SU-DHL-6 (cell line): ENCODE measurements around the gene STEAP1.

Experiments
- H2AFZ ChIP-seq: fragments of 200-600 bp; sonication (generic); 2 replicates; pipeline ENCODE4 v1.6.1; 2014; ENCODE audit warnings: low read depth, mild to moderate bottlenecking, moderate library complexity, mixed read lengths, antibody characterized with exemption, low read length; ENCODE audit not compliant: severe bottlenecking
- H3F3A ChIP-seq: fragments of 200-600 bp; shearing (Covaris generic); 2 replicates; pipeline ENCODE4 v1.6.0; 2016; ENCODE audit warnings: antibody characterized with exemption, mild to moderate bottlenecking; ENCODE audit not compliant: insufficient read depth
- H3K27ac ChIP-seq: fragments of 200-600 bp; sonication (generic); 2 replicates; pipeline ENCODE4 v1.5.1; 2016; ENCODE audit warnings: low read depth, mild to moderate bottlenecking, low read length, moderate library complexity, mixed read lengths
- H3K27me3 ChIP-seq: fragments of 200-600 bp; sonication (generic), shearing (Covaris generic); 2 replicates; pipeline ENCODE4 v1.6.0; 2014; ENCODE audit warnings: mild to moderate bottlenecking, low read length
- H3K36me3 ChIP-seq: fragments of 200-600 bp; sonication (generic); 2 replicates; pipeline ENCODE4 v1.6.1; 2014; ENCODE audit warnings: mild to moderate bottlenecking, low read length, mixed read lengths
- H3K4me2 ChIP-seq: fragments of 300-600, 200-600 bp; shearing (Covaris generic), sonication (generic); 2 replicates; pipeline ENCODE4 v1.6.0; 2014; ENCODE audit warnings: low read length, low read depth, mild to moderate bottlenecking; ENCODE audit not compliant: poor library complexity, severe bottlenecking
- H3K4me3 ChIP-seq: fragments of 200-600 bp; sonication (generic); 2 replicates; pipeline ENCODE4 v1.5.1; 2014; ENCODE audit warnings: antibody characterized with exemption, low read length, mild to moderate bottlenecking, mixed read lengths; ENCODE audit not compliant: insufficient read depth, poor library complexity, severe bottlenecking
- H3K79me2 ChIP-seq: fragments of 200-600 bp; sonication (generic); 2 replicates; pipeline ENCODE4 v1.6.1; 2014; ENCODE audit warnings: mild to moderate bottlenecking, low read length, moderate library complexity; ENCODE audit not compliant: insufficient read depth
- H3K9ac ChIP-seq: fragments of 200-600 bp; sonication (generic); 2 replicates; pipeline ENCODE4 v1.7.0; 2014; ENCODE audit warnings: mild to moderate bottlenecking, low read length
- H3K9me2 ChIP-seq: fragments of 200-600 bp; sonication (generic); replicated peaks from 2 replicates; pipeline ENCODE4 v1.6.1; 2014; ENCODE audit warnings: low read length; ENCODE audit not compliant: insufficient read depth
- H3K9me3 ChIP-seq: fragments of 200-600 bp; sonication (generic); 2 replicates; pipeline ENCODE4 v1.6.1; 2014; ENCODE audit warnings: low read length, mixed read lengths; ENCODE audit not compliant: insufficient read depth
- H4K20me1 ChIP-seq: fragments of 200-600 bp; sonication (generic); 2 replicates; pipeline ENCODE4 v1.6.1; 2014; ENCODE audit warnings: low read depth, mild to moderate bottlenecking, antibody characterized with exemption, low read length, moderate library complexity, mixed read lengths
- CTCF ChIP-seq: fragments of 200-600 bp; sonication (generic); IDR thresholded peaks from one replicate; pipeline ENCODE4 v1.5.1; 2017; ENCODE audit warnings: antibody characterized with exemption, mild to moderate bottlenecking, low read length, moderate library complexity; ENCODE audit not compliant: insufficient read depth, poor library complexity, severe bottlenecking
- EZH2phosphoT487 ChIP-seq: fragments of 200-600 bp; sonication (generic), shearing (Covaris generic); conservative IDR thresholded peaks from 2 replicates; pipeline ENCODE4 v1.6.1; 2018; ENCODE audit warnings: mild to moderate bottlenecking, antibody characterized with exemption, low read length, moderate library complexity, mixed read lengths

Gene STEAP1

GRCh38 chr7:90194911-90195809 is 40.9 kb downstream of the STEAP1 start:
- H3K4me2 ChIP-seq = no peak overlapping the region
- no peak overlapping the region for H3K27ac ChIP-seq
- no peaks in the 10 kb centered on the region for H3K9me2 ChIP-seq
- H4K20me1 ChIP-seq = no peaks in the 10 kb centered on the region; the same call in 1 of the 2 replicates
- H3K27me3 ChIP-seq = no peaks in the 10 kb centered on the region
- no peaks in the 10 kb centered on the region for H3K79me2 ChIP-seq
- H3F3A ChIP-seq = no peaks in the 10 kb centered on the region; the same call in 1 of the 2 replicates
- H3K9ac ChIP-seq = no peak overlapping the region
- TF ChIP-seq EZH2phosphoT487 = no peak
- no peak for TF ChIP-seq CTCF
- no peak overlapping the region for H3K4me3 ChIP-seq
- no peak overlapping the region for H2AFZ ChIP-seq
- no peaks in the 10 kb centered on the region for H3K36me3 ChIP-seq
- H3K9me3 ChIP-seq = peaks cover 22% of the 10 kb centered on the region; the same call in 1 of the 2 replicates

GRCh38 chr7:90201500-90202195 is 47.4 kb downstream of the STEAP1 start:
- Histone ChIP-seq H3K4me2 (no peak overlapping the region), H3F3A (no peaks in the 10 kb centered on the region; the same call in 1 of the 2 replicates), H2AFZ (no peak overlapping the region), H3K36me3 (no peaks in the 10 kb centered on the region), H3K9me3 (no peaks in the 10 kb centered on the region), H3K9ac (no peak overlapping the region), H3K4me3 (no peak overlapping the region), H3K27me3 (no peaks in the 10 kb centered on the region), H3K27ac (no peak overlapping the region), H4K20me1 (peaks cover 3% of the 10 kb centered on the region; the same call in 1 of the 2 replicates), H3K9me2 (no peaks in the 10 kb centered on the region), H3K79me2 (no peaks in the 10 kb centered on the region)
- TF ChIP-seq EZH2phosphoT487 (no peak), CTCF (no peak)

GRCh38 chr7:90207956-90208355 is 53.7 kb downstream of the STEAP1 start:
- Histone ChIP-seq H3K9me3 (no peaks in the 10 kb centered on the region), H3K27ac (no peak overlapping the region), H3K27me3 (no peaks in the 10 kb centered on the region), H4K20me1 (no peaks in the 10 kb centered on the region), H3K4me2 (no peak overlapping the region), H3K9me2 (no peaks in the 10 kb centered on the region), H2AFZ (no peak overlapping the region), H3K9ac (no peak overlapping the region), H3F3A (no peaks in the 10 kb centered on the region), H3K36me3 (no peaks in the 10 kb centered on the region), H3K4me3 (no peak overlapping the region), H3K79me2 (no peaks in the 10 kb centered on the region)
- TF ChIP-seq EZH2phosphoT487 (no peak), CTCF (no peak)
